OCI-LY7 (cell line): ENCODE results near the gene ZFHX2. TPM values are rescaled to one million over a fixed set of nuclear protein-coding genes. Genes with fewer than 3 reads are reported as not detected.

ENCODE experiments used
- BruUV-seq: library from RNA; stranded (reverse); fragments of 400-500 nt; replicated peaks from 2 replicates; lab custom pipeline; 2021; lab: Mats Ljungman, UMichigan
- CTCF ChIA-PET: fragments of 300-600 bp; sonication (Branson Sonifier 250); formaldehyde crosslinking; loops from one replicate; lab custom pipeline; 2022; ENCODE audit warnings: antibody characterized with exemption; ENCODE audit not compliant: unreplicated experiment; lab: Charles Lee
- POLR2A ChIA-PET: fragments of 300-600 bp; sonication (Branson Sonifier 250); formaldehyde crosslinking; loops from one replicate; lab custom pipeline; 2022; ENCODE audit warnings: antibody characterized with exemption; lab: Charles Lee
- DNase-seq: peaks from one replicate; pipeline ENCODE4 v3.0.0-alpha.2; 2015; ENCODE audit warnings: low spot score
- H2AFZ ChIP-seq: fragments of 200-600 bp; sonication (generic), shearing (Covaris generic); 2 replicates; pipeline ENCODE4 v1.6.1; 2014; ENCODE audit warnings: mild to moderate bottlenecking, antibody characterized with exemption, low read length, moderate library complexity
- H3K27ac ChIP-seq: fragments of 200-600 bp; sonication (generic); 2 replicates; pipeline ENCODE4 v1.5.1; 2014; ENCODE audit warnings: mixed run types, low read depth, mild to moderate bottlenecking, moderate library complexity, low read length, inconsistent platforms; ENCODE audit not compliant: poor library complexity, severe bottlenecking
- H3K36me3 ChIP-seq: fragments of 200-600 bp; sonication (generic); 2 replicates; pipeline ENCODE4 v1.6.1; 2014; ENCODE audit warnings: mild to moderate bottlenecking, antibody characterized with exemption, low read length, moderate library complexity, mixed read lengths; ENCODE audit not compliant: insufficient read depth
- H3K4me1 ChIP-seq: fragments of 200-600 bp; sonication (generic); 2 replicates; pipeline ENCODE4 v1.5.1; 2014; ENCODE audit warnings: mild to moderate bottlenecking, low read length; ENCODE audit not compliant: insufficient read depth, poor library complexity, severe bottlenecking
- H3K4me2 ChIP-seq: fragments of 200-600 bp; sonication (generic); 2 replicates; pipeline ENCODE4 v1.6.1; 2014; ENCODE audit warnings: mild to moderate bottlenecking, low read length
- H3K4me3 ChIP-seq: fragments of 200-600 bp; sonication (generic); 2 replicates; pipeline ENCODE4 v1.5.1; 2014; ENCODE audit warnings: mild to moderate bottlenecking, low read depth, low read length; ENCODE audit not compliant: poor library complexity, severe bottlenecking
- H3K79me2 ChIP-seq: fragments of 200-600 bp; sonication (generic); 2 replicates; pipeline ENCODE4 v1.6.1; 2016; ENCODE audit warnings: low read depth, mild to moderate bottlenecking, low read length, moderate library complexity, mixed read lengths; ENCODE audit not compliant: insufficient read depth
- H3K9me2 ChIP-seq: fragments of 200-600 bp; sonication (generic); 2 replicates; pipeline ENCODE4 v1.6.1; 2016; ENCODE audit warnings: mild to moderate bottlenecking, low read length, mixed read lengths; ENCODE audit not compliant: insufficient read depth
- H3K9me3 ChIP-seq: fragments of 200-600 bp; sonication (generic); 2 replicates; pipeline ENCODE4 v1.6.1; 2014; ENCODE audit warnings: mild to moderate bottlenecking, mixed run types, low read length, mixed read lengths
- H4K20me1 ChIP-seq: fragments of 200-600 bp; sonication (generic); 2 replicates; pipeline ENCODE4 v1.6.1; 2014; ENCODE audit warnings: mild to moderate bottlenecking, antibody characterized with exemption, low read length, moderate library complexity, mixed read lengths; ENCODE audit not compliant: insufficient read depth
- CTCF ChIP-seq: fragments of 200-600 bp; sonication (generic); conservative IDR thresholded peaks from 2 replicates; pipeline ENCODE4 v1.5.1; 2014; ENCODE audit warnings: mild to moderate bottlenecking, antibody characterized with exemption, low read length, moderate library complexity, mixed read lengths
- EZH2phosphoT487 ChIP-seq: fragments of 200-600 bp; sonication (generic); IDR thresholded peaks from 2 replicates; pipeline ENCODE4 v1.6.1; 2018; ENCODE audit warnings: low read depth, borderline replicate concordance, mild to moderate bottlenecking, mixed run types, antibody characterized with exemption, low read length, moderate library complexity, mixed read lengths
- intact Hi-C: fragments of 100-400 bp; cut with micrococcal nuclease; formaldehyde crosslinking; loops from one replicate; pipeline ENCODE4 v1.10.0; 2022; ENCODE audit not compliant: unreplicated experiment
- total RNA-seq, 2 experiments: library from RNA; depleted of rRNA in 1 of 2; stranded (reverse); fragments of >200 nt in 1 of 2; shearing (Covaris generic) in 1 of 2; gene quantifications; 2 replicates each; pipeline ENCODE4 v1.2.3, GENCODE V29; 2014 to 2022

The ZFHX2 gene
- total RNA-seq, 2 experiments from 2014 or later, result 0.60 to 1.8 TPM

GRCh38 chr14:23566778-23567185, 15.2 kb upstream of the ZFHX2 start:
- Histone ChIP-seq H3K9me3 (no peaks in the 10 kb centered on the region), H3K9me2 (no peaks in the 10 kb centered on the region), H3K4me3 (peak overlapping the region; percentile 85), H2AFZ (peak overlapping the region; percentile 53; the same call in 1 of the 2 replicates), H4K20me1 (no peaks in the 10 kb centered on the region; the same call in 1 of the 2 replicates), H3K79me2 (peaks cover 9% of the 10 kb centered on the region; the same call in 1 of the 2 replicates), H3K27ac (peak overlapping the region; percentile 55), H3K36me3 (peaks cover 45% of the 10 kb centered on the region), H3K4me2 (peak overlapping the region; percentile 96), H3K4me1 (peaks cover 29% of the 10 kb centered on the region)
- intact Hi-C loops, result loop anchor here (10.0 kb wide), 1 partner anchor 798 kb away; the partner anchor contains the start of gene NFATC4
- TF ChIP-seq CTCF (no peak; the same call in 1 of the 2 replicates), EZH2phosphoT487 (no peak)
- no peak for DNase-seq
- CTCF ChIA-PET, result interaction anchor here (0.7 kb wide), 1 partner anchor 8 kb away, joined by 3 read pairs; no protein-coding TSS in a partner anchor
- BruUV-seq, result no TSS peak
- POLR2A ChIA-PET, result interaction anchor here (0.8 to 1.7 kb wide), 5 partner anchors 10 to 527 kb away, joined by 3 to 9 read pairs (median 3); partner anchors contain the start of gene PCK2

GRCh38 chr14:23566112-23566777, 14.7 kb upstream of the ZFHX2 start:
- Histone ChIP-seq H3K4me2 (peak overlapping the region; percentile 96), H3K9me2 (no peaks in the 10 kb centered on the region), H4K20me1 (no peaks in the 10 kb centered on the region; the same call in 1 of the 2 replicates), H2AFZ (no peak overlapping the region), H3K4me1 (peaks cover 29% of the 10 kb centered on the region), H3K36me3 (peaks cover 50% of the 10 kb centered on the region), H3K79me2 (peaks cover 9% of the 10 kb centered on the region; the same call in 1 of the 2 replicates), H3K9me3 (no peaks in the 10 kb centered on the region), H3K27ac (no peak overlapping the region), H3K4me3 (peak overlapping the region; percentile 85)
- POLR2A ChIA-PET, result interaction anchor here (1.1 to 1.7 kb wide), 3 partner anchors 9 to 91 kb away, joined by 3 to 9 read pairs (median 3); no protein-coding TSS in a partner anchor
- no peak for TF ChIP-seq EZH2phosphoT487
- TF ChIP-seq CTCF, result no peak
- intact Hi-C loops, result loop anchor here (10.0 kb wide), 1 partner anchor 799 kb away; the partner anchor contains the start of gene NFATC4
- DNase-seq, result no peak
- CTCF ChIA-PET, result no interaction called here
- TSS peak; percentile 38 for BruUV-seq
